HG03039 (cell line): ENCODE results near the gene CDH22.

Source experiments
- ATAC-seq: cut with Tn5 transposase; IDR thresholded peaks from one replicate; pipeline ENCODE4 v1.9.1; 2021; ENCODE audit warnings: mild to moderate bottlenecking, moderate library complexity; ENCODE audit not compliant: unreplicated experiment

Gene CDH22

GRCh38 chr20:46343348-46343974 is 35.2 kb upstream of the CDH22 start:
- ATAC-seq: no peak

- no peak for ATAC-seq
Observed at GRCh38 chr20:46342451-46343347, 34.4 kb upstream of the CDH22 start.

GRCh38 chr20:46342010-46342378 is 33.7 kb upstream of the CDH22 start:
- no peak for ATAC-seq

GRCh38 chr20:46341074-46342009 is 33.0 kb upstream of the CDH22 start:
- ATAC-seq: no peak

- ATAC-seq: no peak
Observed at GRCh38 chr20:46339037-46339436, 30.7 kb upstream of the CDH22 start.

- ATAC-seq: no peak
Observed at GRCh38 chr20:46336735-46337134, 28.4 kb upstream of the CDH22 start.

GRCh38 chr20:46334303-46334904 is 26.1 kb upstream of the CDH22 start:
- no peak for ATAC-seq

GRCh38 chr20:46333161-46333991 is 25.1 kb upstream of the CDH22 start:
- ATAC-seq: no peak

GRCh38 chr20:46332373-46333160 is 24.3 kb upstream of the CDH22 start:
- no peak for ATAC-seq

GRCh38 chr20:46331611-46332361 is 23.5 kb upstream of the CDH22 start:
- no peak for ATAC-seq

GRCh38 chr20:46330831-46331371 is 22.6 kb upstream of the CDH22 start:
- ATAC-seq: no peak

- no peak for ATAC-seq
Observed at GRCh38 chr20:46330072-46330763, 21.9 kb upstream of the CDH22 start.

- ATAC-seq: no peak
Observed at GRCh38 chr20:46328200-46328882, 20.0 kb upstream of the CDH22 start.

GRCh38 chr20:46327557-46327956 is 19.3 kb upstream of the CDH22 start:
- no peak for ATAC-seq

- no peak for ATAC-seq
Observed at GRCh38 chr20:46325789-46326188, 17.5 kb upstream of the CDH22 start.

GRCh38 chr20:46324960-46325703 is 16.8 kb upstream of the CDH22 start:
- no peak for ATAC-seq
